ENCODE results near the gene MYO5B.

The MYO5B gene

GRCh38 chr18:50072146-50072545 is 122.8 kb downstream of the MYO5B start:
- no peak for TF ChIP-seq POLR2A (IDR thresholded peaks at IDR 0.05; ENCODE audit: low read length)
- no peak for TF ChIP-seq GATA1 (IDR thresholded peaks at IDR 0.05; ENCODE audit: low read depth, low read length)
- DNase-seq: no peak

- no peak for TF ChIP-seq GATA1 (IDR thresholded peaks at IDR 0.05; ENCODE audit: low read depth, low read length)
- DNase-seq: no peak
Observed at GRCh38 chr18:50071397-50071796, 123.5 kb downstream of the MYO5B start.

GRCh38 chr18:50069422-50069821 is 125.5 kb downstream of the MYO5B start:
- DNase-seq: no peak
- no peak for TF ChIP-seq GATA1 (IDR thresholded peaks at IDR 0.05; ENCODE audit: low read depth, low read length)
- no peak for TF ChIP-seq POLR2A (IDR thresholded peaks at IDR 0.05; ENCODE audit: low read length)

- DNase-seq: no peak
- TF ChIP-seq GATA1 (IDR thresholded peaks at IDR 0.05; ENCODE audit: low read depth, low read length): no peak
- no peak for TF ChIP-seq POLR2A (IDR thresholded peaks at IDR 0.05; ENCODE audit: low read length)
Observed at GRCh38 chr18:50065527-50065926, 129.4 kb downstream of the MYO5B start.

DNA sequence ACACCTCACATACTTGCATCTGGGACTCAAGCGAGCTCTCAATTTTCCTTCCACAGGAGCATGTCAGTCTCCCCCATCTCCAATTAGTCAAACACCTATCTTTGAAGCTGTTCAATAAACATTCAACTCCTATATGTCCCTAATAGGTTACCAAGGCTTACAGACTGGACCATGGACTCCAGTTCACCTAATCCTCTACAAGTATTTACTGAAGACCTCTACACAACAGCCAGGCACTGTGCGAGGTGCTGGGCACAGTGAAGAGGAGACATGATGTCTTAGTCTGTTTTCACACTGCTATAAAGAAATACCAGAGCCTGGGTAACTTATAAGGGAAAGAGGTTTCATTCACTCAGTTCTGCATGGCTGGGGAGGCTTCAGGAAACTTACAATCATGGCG is 129.9 kb downstream of the MYO5B start:
- DNase-seq: no peak
- TF ChIP-seq POLR2A (IDR thresholded peaks at IDR 0.05; ENCODE audit: low read length) (no peak), GATA1 (IDR thresholded peaks at IDR 0.05; ENCODE audit: low read depth, low read length) (no peak)

GRCh38 chr18:50061876-50062517 is 132.9 kb downstream of the MYO5B start:
- TF ChIP-seq POLR2A (IDR thresholded peaks at IDR 0.05; ENCODE audit: low read length): no peak
- TF ChIP-seq GATA1 (IDR thresholded peaks at IDR 0.05; ENCODE audit: low read depth, low read length): no peak
- DNase-seq: no peak

GRCh38 chr18:50060822-50061221 is 134.1 kb downstream of the MYO5B start:
- TF ChIP-seq POLR2A (IDR thresholded peaks at IDR 0.05; ENCODE audit: low read length): no peak
- no peak for TF ChIP-seq GATA1 (IDR thresholded peaks at IDR 0.05; ENCODE audit: low read depth, low read length)
- no peak for DNase-seq

DNA sequence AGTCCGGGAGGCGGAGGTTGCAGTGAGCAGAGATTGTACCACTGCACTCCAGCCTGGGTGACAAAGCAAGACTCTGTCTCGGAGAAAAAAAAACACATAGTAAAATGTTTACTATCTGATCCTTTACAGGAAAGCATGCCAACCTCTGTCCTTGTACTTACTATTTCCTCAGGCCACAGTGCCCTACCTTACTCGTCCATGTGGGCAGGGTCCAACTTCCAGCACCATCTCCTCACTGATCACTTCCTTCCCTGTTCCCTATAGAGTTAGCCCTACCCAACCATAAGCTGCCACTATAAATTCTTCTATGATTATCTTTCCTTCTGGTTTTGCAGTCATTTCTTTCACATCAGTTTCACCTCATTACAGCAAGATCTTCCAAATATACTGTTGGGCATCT is 136.2 kb downstream of the MYO5B start:
- TF ChIP-seq POLR2A (IDR thresholded peaks at IDR 0.05; ENCODE audit: low read length) (no peak), GATA1 (IDR thresholded peaks at IDR 0.05; ENCODE audit: low read depth, low read length) (no peak)
- no peak for DNase-seq

- no peak for TF ChIP-seq GATA1 (IDR thresholded peaks at IDR 0.05; ENCODE audit: low read depth, low read length)
- no peak for DNase-seq
Observed at GRCh38 chr18:50057009-50057408, 137.9 kb downstream of the MYO5B start.

- no peak for DNase-seq
- no peak for TF ChIP-seq GATA1 (IDR thresholded peaks at IDR 0.05; ENCODE audit: low read depth, low read length)
- TF ChIP-seq POLR2A (IDR thresholded peaks at IDR 0.05; ENCODE audit: low read length): no peak
Observed at GRCh38 chr18:50056185-50056584, 138.8 kb downstream of the MYO5B start.

DNA sequence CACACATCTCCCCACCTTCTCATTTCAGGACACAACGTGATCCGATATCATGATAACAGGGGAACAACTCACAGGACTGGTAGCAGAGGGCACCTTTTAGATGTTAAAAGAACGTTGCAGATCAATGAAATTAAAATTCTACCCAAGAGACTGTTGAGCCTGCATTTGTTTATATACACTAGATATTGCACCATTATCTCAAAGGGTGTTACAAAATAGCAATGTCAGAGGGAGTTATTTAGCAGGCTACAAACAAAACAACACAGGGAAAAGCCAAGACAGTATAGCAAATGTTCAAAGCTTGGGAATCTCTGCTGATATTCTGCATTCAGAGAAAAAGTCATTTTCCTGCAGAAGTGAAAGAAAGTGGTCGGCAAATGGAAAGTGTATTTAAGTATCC is 139.5 kb downstream of the MYO5B start:
- DNase-seq: no peak
- TF ChIP-seq GATA1 (IDR thresholded peaks at IDR 0.05; ENCODE audit: low read depth, low read length) (no peak), POLR2A (IDR thresholded peaks at IDR 0.05; ENCODE audit: low read length) (no peak)

DNA sequence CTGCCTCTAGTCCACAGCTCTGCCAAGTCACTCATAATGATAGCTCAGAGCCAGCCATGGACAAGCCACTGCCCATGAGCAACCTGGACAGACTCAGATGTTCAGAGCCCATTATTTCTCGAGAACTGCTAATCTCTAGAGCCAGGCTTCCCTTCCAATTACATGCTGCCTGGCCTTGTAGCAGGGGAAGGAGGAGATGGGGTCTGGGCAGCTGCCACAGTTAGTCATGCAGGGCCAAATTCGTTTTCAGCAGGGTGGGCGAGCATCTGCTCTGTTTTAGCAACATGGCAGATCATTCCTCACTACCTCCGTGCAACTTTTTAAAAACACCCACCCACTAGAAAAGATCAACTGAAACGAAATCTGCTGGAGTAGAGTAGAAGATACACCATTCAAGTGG is 141.8 kb downstream of the MYO5B start:
- DNase-seq: no peak
- no peak for TF ChIP-seq GATA1 (IDR thresholded peaks at IDR 0.05; ENCODE audit: low read depth, low read length)
- TF ChIP-seq POLR2A (IDR thresholded peaks at IDR 0.05; ENCODE audit: low read length): no peak

DNA sequence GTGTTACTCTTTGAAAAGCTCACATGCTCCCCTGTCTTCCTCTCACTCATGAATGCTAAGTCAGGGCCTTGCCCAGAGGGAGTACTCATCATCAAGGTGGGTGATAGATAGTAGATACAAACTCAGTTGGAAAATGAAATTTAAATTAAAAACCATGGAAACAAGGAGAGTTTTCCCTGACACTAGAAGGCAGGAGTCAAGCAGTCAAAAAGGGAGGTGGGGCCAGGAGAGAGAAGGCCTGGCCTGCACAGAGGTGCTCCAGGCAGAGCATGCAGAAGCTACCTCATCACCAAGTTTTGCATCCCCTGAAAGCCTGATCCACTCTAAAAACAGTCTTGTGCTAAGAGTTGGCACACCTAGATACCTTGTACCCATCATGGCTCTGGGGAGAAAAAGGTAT is 143.7 kb downstream of the MYO5B start:
- TF ChIP-seq POLR2A (IDR thresholded peaks at IDR 0.05; ENCODE audit: low read length) (no peak), GATA1 (IDR thresholded peaks at IDR 0.05; ENCODE audit: low read depth, low read length) (no peak)
- DNase-seq: no peak

DNA sequence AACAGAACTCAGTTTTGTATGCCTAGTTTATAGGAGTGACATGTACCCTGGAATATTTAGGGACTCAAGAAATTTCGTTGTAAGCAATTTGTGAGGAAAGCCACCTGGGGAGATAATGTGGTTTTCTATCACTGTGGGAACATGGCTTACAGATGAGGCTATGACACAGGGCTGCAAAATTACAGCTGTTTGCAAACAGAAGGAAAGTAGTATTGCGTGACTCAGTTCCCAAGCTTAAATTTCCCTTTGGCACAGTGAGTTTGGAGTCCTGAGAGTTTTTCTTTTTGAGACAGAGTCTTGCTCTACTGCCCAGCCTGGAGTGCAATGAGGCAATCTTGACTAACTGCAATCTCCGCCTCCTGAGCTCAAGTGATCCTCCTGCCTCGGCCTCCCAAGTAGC is 149.8 kb downstream of the MYO5B start:
- no peak for DNase-seq
- no peak for TF ChIP-seq GATA1 (IDR thresholded peaks at IDR 0.05; ENCODE audit: low read depth, low read length)
- no peak for TF ChIP-seq POLR2A (IDR thresholded peaks at IDR 0.05; ENCODE audit: low read length)

- TF ChIP-seq GATA1 (IDR thresholded peaks at IDR 0.05; ENCODE audit: low read depth, low read length): no peak
- TF ChIP-seq POLR2A (IDR thresholded peaks at IDR 0.05; ENCODE audit: low read length): no peak
Observed at GRCh38 chr18:50044402-50044801, 150.5 kb downstream of the MYO5B start.

DNA sequence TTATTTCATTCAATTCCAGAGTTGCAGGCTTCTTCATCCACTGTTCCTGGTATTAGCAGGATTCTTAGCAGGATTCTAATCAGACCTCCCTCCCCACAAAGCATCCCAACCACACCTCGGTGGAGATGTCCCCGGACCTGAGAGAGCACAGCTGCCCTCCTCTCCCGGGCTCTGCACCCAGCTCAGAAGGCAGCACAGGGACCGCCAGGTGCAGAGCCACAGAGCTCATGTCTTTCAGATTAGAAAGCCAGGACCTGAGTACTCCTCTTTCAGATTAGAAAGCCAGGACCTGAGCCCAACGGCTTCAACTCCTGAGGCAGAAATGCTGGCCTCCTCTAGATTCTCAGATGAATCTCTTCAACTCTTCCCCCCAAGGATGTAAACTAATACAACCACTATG is 152.3 kb downstream of the MYO5B start:
- TF ChIP-seq POLR2A (IDR thresholded peaks at IDR 0.05; ENCODE audit: low read length) (no peak), GATA1 (IDR thresholded peaks at IDR 0.05; ENCODE audit: low read depth, low read length) (no peak)
- no peak for DNase-seq

More at GRCh38 chr18:50044402-50044801, 150.5 kb downstream of the MYO5B start:
- DNase-seq: no peak

Measured in erythroblast (primary cell).